GM18951 (cell line): ENCODE measurements around the gene ELFN2.

Experiments
- POLR2A ChIP-seq: IDR thresholded peaks from 4 replicates; pipeline ENCODE4 v1.6.1; 2011; ENCODE audit warnings: mild to moderate bottlenecking; ENCODE audit not compliant: insufficient read length, insufficient read depth; ENCODE audit errors: extremely low read depth
- in situ Hi-C: fragments of 300-500 bp; cut with MboI; formaldehyde crosslinking; loops from one replicate; pipeline ENCODE4 v1.12.0; 2022; ENCODE audit warnings: low sequenced_read_pairs, mixed read lengths, inconsistent platforms; ENCODE audit not compliant: unreplicated experiment

The ELFN2 gene

DNA sequence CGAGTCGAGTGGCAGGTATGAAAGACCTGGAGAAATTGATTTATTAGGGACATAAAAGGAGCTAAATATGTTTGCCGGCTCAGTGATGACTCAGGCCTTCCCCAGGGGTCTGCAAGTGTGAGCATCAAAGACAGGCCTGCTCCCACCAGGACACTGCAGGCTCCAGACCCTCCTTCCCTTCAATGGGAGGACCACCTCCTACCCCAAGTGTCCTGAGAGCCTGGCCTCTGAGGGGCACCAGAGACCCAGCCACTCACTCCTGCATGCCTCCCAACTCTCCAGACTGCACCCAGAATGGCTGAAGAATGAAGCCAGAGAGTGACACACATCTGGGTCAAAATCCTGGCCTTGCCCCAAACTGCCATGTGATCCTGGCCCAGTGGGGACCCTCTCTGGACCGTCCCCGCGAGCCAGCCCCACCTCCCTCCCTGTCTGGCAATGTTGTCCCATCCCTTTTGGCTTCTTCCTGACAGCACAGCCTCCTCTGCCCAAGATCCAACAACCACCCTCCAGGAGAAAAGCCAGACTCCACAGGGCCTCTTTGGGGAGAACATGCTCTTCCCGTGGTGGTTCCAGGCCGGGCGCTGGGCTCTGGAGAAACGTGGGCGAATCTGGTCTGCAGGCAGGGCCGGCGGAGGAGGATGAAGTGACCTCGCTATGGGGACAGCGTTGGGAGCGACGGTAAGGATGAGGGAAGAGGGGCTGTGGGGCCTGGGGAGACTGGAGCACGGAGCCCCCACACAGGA lies 108.7 kb downstream of the ELFN2 start:
- TF ChIP-seq POLR2A = no peak
- in situ Hi-C loops = loop anchor here (10.0 kb wide), 1 partner anchor 116 kb away; no protein-coding TSS in a partner anchor
